Measurements from ENCODE around the gene CBX2.
"Not testable (repeated sequence)": the region's sequence is repeated elsewhere in the genome, so short reads cannot be mapped to it uniquely, and the experiment has no call there.

CBX2 gene

DNA sequence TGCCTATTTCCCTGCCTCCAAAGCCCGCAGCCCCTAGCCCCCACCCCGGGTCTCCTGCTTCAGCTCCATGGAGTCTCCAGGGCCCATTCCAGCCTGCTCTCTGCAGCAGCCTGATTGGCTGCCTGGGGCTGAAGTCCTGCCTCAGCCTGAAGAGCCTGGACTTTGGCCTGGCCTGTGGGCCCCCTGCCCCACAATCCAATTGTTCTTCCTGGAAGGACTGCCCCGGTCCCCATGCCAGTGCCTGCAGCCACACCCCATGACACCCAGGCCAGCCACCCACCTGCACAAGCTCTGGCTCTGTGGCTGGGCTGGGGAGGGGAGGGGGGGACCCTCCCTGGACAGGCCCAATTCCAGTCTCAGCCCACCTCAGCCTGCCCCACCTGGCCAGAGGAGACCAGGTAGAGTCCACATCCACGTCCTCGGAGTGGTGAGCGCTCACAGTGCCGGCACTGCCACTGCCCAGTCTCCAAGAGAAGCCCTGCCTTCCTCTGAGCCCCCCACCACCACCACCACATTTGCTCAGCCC lies 34.9 kb upstream of the CBX2 start:
- no peak for DNase-seq (ENCODE audit: low spot score)

GRCh38 chr17:79743614-79744013 lies 34.3 kb upstream of the CBX2 start:
- DNase-seq (ENCODE audit: low spot score) = no peak

DNA sequence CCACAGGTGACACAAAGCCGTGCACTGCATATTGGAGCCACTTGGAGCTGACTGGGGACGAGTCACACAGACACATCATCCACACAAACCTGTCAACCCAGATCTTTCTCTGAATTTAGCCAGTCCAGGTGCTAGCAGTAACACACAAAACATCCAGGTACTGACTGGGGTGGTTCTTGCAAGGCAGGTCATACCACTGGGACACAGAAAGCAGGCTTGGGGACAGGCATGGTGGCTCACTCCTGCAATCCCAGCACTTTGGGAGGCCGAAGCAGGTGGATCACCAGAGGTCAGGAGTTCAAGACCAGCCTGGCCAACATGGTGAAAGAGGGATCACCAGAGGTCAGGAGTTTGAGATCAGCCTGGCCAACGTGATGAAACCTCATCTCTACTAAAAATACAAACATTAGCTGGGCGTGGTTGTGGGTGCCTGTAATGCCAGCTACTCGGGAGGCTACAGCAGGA lies 32.3 kb upstream of the CBX2 start:
- no peak for DNase-seq (ENCODE audit: low spot score)

- no peak for DNase-seq (ENCODE audit: low spot score)
Measured at GRCh38 chr17:79746889-79747507, 30.9 kb upstream of the CBX2 start.

- DNase-seq (ENCODE audit: low spot score) = no peak
Measured at GRCh38 chr17:79747508-79748294, 30.2 kb upstream of the CBX2 start.

GRCh38 chr17:79748295-79749099 lies 29.5 kb upstream of the CBX2 start:
- DNase-seq (ENCODE audit: low spot score) = no peak

GRCh38 chr17:79749156-79749815 lies 28.7 kb upstream of the CBX2 start:
- DNase-seq (ENCODE audit: low spot score) = no peak

DNA sequence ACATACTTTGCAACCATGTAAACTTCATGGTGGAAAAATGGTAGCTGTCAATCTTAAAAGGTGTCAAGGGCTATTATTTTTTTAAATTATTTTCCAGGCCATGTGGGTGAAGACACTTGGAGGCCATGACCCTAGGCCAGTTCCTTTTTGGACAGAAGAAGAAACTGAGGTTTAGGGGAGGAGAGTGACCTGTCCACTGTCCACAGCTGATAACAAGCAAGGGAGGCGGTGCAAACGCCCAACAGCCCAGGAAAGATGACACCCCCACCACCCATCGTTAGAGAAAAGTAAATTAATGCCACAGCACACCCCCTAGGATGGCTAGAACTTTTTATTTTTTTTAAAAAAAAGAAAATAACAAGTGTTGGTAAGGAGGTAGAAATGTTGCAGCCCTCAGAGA lies 28.0 kb upstream of the CBX2 start:
- DNase-seq (ENCODE audit: low spot score) = no peak

DNA sequence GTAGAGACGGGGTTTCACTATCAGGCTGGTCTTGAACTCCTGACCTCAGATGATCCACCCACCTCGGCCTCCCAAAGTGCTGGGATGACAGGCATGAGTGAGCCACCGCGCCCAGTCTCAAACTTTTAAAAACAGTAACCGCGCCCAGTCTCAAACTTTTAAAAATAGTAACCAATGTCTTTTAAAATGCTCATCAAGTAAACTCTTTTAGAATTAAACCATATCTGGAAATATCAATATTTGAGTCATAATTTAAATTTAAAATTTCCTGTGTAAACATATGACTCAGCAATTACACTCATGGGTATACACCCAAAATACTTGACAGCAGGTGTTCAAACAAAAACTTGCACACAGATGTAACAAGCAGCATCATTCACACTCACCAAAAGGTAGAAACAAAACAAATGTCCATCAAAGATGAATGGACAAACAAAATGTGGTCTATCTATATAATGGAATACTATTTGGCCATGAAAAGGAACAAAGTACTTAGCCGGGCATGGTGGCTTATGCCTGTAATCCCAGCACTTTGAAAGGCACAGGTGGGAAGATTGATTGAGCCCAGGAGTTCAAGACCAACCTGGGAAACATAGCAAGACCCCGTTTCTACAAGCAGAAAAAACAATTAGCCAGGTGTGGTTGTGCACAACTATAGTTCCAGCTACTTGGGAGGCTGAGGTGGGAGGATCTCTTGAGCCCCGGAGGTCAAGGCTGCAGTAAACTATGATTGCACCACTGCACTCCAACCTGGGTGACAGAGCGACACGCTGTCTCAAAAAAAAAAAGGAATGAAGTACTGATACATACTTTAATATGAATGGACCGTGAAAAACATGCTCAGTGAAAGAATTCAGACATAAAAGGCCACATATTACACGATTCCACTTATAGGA lies 27.1 kb upstream of the CBX2 start:
- DNase-seq (ENCODE audit: low spot score) = no peak

GRCh38 chr17:79752175-79752574 lies 25.8 kb upstream of the CBX2 start:
- no peak for DNase-seq (ENCODE audit: low spot score)

DNA sequence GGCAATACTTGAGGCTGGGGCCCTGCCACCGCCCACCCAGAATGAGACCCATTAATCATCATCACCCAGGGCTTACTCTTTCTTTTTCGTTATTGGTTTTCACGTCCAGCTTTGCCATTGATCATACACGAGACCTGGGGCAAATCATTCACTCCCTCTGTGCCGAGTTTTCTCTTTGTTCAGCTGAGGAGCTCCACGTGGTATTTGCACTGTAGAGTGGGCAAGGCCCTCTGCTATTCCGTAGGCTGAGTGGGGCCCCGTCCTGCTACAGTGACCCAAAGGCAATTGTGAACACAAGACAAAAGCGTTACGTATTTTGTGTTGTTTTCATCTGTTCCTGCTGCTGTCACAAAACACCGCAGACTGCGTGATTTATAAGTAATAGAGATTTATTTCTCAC lies 23.6 kb upstream of the CBX2 start:
- DNase-seq (ENCODE audit: low spot score) = no peak

GRCh38 chr17:79754903-79755302 lies 23.0 kb upstream of the CBX2 start:
- not testable (repeated sequence) for DNase-seq (ENCODE audit: low spot score)

DNA sequence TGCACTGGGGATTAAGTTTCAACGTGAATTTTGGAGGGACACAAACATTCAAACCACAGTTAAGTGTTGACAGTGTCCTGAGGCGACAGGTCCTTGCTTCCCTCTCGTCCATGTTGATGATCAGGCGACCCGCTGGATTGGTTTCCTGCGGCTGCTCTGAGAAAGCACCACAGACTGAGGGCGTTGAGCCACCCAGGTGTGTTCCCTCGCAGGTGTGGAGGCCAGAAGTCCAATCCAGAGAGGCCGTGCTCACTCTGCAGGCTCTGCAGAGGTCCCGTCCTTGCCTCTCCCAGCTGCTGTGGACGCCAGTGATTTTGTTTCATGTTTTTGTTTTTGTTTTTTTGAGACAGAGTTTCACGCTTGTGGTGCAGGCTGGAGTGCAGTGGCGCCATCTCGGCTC lies 22.4 kb upstream of the CBX2 start:
- no peak for DNase-seq (ENCODE audit: low spot score)

GRCh38 chr17:79757140-79757745 lies 20.7 kb upstream of the CBX2 start:
- DNase-seq (ENCODE audit: low spot score) = no peak

- no peak for DNase-seq (ENCODE audit: low spot score)
Measured at GRCh38 chr17:79758271-79758670, 19.7 kb upstream of the CBX2 start.

DNA sequence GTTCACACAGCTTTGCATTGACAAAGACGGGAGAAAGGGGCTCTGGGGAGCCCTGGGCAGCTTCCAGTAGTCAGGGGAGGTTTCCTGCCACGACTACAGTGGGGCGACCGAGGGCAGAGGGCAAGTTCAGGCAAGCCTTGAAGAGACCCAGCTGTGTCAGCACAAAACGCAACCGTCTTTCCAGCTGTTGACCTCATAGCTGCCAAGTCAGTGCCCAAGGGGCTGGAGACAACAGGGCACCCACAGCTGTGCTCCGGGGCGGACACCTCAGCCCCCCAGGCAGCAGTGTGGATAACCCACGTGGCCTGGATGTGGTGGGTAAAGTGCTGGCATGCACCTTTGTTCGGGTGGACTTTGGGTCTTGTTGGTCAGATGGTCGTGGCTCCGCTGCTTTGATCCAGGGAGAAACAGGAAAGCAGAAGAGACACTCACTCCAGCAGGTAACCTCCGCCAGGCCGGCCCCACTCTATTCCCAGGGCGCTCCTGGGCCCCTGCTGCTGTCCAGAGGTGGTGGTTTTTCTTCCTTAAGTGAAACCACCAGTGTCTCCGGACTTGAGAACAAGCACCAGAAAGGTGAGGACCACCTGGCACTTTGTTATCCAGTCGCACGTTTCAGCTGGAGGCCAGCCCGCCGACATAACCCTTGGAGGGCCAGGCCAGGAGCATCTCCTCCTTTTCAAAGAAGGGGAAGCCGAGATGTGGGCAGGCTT lies 17.6 kb upstream of the CBX2 start:
- DNase-seq (ENCODE audit: low spot score) = no peak

GRCh38 chr17:79761894-79762589 lies 15.9 kb upstream of the CBX2 start:
- DNase-seq (ENCODE audit: low spot score) = no peak

GRCh38 chr17:79765708-79766107 lies 12.2 kb upstream of the CBX2 start:
- no peak for DNase-seq (ENCODE audit: low spot score)

Data from CD4-positive, alpha-beta T cell treated with Interleukin-2 at 100 ng/mL for 4 hours (primary cell).